GM21619 (cell line): ENCODE results near the gene MYBPC3.
"Not testable (repeated sequence)": the region's sequence is repeated elsewhere in the genome, so short reads cannot be mapped to it uniquely, and the experiment has no call there.

ENCODE experiments used
- ATAC-seq: cut with Tn5 transposase; IDR thresholded peaks from one replicate; pipeline ENCODE4 v1.9.1; 2021; ENCODE audit not compliant: unreplicated experiment

Gene MYBPC3

DNA sequence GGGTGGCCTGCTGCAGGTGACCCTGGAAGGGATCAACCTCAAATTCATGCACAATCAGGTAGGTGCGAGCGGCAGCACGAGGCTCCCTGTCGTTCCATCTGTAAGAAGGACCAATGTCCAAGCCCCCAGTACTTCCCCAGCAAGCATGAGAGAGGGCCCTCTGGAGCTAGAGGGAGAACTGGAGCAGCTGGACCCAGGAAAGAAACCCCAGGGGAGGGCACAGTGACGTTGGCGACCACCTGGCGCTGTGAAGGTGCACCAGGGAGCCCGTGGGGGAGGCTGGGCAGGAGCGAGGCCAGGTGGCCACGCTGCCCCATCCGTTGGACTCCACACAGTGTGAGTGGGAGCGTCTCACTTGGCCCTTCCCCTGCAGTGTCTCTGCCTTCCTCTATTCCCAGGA, 28.0 kb downstream of the MYBPC3 start:
- ATAC-seq = no peak

DNA sequence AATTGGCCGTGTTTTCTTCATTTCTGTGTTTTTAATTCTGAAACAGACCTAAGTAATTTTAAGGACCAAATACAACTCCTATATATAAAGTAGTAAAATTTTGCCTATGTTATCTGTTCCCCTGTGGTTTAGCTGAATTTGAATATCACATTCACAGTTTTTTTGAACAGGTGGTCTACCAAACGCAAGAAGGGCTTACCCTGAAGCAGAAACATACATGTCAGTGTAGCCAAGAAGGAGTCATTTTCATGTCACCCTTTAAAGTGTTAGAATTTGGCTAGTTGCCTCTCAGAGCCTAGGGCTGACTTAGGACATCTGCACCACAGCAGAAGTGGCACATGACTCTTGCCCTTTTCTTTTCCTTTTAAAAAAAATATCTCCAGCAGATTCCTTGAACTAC, 34.3 kb downstream of the MYBPC3 start:
- ATAC-seq = no peak

DNA sequence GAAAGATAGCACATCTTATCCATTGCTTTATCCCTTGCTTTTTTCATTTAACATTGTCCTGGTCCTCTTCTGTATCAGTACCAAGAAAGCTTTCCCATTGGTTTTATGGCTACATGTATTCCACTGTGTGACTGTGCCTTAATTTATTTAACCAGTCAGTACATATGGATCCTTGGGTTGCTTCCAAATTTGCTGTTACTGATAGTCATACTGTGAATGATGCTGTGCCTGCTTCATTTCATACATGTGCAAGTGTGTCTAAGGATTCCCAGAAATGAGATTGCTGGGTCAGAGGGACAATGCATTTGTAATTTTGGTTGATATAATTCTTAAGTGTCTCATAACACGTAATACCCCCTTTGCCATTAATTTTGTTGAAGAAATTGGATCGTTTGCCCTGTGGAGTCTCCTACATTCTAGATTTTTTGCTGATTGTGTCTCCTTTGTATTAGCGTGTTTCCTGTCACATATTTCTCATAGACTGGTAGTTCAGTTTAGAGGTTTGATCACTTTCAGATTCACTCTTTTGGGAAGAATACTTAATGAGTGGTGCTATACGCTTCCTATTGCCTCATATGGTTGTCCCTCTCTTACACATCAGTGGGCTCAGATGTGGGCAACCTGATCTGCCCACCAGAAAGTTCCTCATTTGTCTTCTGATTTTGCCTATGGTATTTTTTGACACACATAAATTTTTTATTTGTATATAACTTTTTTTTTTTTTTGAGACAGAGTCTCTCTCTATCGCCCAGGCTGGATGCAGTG, 35.3 kb downstream of the MYBPC3 start:
- ATAC-seq = peak; percentile 69

DNA sequence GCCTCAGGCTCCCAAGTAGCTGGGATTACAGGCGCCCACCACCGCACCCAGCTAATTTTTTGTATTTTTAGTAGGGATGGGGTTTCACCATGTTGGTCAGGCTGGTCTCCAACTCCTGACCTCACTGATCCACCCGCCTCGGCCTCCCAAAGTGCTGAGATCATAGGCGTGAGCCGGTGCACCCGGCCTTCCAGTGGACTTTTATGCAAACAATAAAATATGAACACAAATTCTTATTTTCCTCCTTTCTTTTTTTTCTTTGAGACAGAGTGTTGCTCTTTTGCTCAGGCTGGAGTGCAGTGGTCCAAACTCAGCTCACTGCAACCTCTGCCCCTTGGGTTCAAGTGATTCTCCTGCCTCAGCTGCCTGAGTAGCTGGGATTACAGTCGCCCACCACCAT, 36.0 kb downstream of the MYBPC3 start:
- ATAC-seq = not testable (repeated sequence)

DNA sequence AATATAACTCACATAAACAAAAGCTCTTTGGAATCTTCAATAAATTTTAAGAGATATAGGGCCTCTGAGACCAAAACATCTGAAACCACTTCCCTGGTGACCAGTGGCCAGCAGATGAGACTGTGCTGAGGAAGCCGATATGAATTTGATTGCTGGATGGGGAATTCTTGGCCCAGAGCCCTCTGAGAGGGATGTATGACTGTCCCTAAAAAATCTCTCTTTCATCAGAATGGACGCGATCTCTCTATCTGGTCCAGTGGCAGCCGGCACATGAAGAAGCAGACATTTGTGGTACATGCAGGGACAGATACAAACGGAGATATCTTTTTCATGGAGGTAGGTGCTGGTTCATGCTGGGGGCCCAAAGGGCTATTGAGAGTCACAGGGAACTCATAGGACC, 37.5 kb downstream of the MYBPC3 start:
- ATAC-seq = no peak

DNA sequence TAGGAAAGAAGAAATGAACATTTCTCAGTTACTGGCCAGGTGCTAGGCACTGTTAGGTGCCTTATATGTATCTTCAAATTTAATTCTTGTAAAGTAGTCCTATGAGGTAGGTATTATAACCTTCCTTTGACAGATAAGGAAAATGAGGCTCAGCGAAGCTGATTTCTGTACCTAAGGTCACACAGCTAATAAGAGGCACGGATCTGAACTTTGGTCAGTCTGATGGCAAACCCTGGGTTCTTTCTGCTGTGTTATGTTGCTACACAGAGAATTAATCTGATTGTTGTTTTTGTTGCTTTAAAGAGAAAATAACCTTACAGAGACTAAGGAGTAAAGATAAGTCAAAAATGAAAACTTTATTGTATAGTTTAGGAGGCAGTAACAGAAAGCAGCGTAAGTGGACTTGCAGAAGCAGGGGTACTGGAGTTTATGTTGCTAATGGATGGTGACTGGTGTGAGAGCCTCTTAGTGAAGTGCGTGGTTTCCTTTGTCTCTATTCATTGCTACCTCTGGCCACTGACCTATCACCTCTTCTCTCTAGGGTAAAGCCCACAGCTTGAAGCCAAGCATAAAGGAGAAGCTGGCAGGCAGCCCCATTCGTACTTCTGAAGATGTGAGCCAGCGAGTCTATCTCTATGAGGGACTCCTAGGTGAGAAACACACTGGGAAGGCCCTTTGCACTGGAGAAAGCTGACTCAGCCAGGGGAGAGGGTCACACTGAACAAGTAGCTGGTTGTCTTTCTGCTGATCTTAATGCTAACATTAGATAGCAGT, 44.3 kb downstream of the MYBPC3 start:
- no peak for ATAC-seq

DNA sequence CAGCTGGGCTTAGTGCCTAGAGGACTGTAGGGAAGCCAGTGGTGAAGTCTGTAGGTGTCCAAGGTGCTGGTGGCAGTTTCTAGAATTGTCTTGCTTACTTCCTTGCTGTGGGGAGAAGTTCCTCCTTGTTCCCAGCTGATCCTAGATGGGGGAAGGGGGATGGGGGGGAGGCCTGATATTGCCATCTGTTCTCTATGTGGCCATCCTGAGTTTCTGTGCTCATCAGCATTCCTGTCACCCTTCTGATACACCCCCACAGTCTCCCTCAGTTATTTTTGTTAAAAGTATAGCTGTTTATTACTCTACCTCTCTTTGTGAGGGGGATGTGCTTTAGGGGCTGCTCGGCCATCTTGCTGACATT, 46.0 kb downstream of the MYBPC3 start:
- ATAC-seq = no peak

DNA sequence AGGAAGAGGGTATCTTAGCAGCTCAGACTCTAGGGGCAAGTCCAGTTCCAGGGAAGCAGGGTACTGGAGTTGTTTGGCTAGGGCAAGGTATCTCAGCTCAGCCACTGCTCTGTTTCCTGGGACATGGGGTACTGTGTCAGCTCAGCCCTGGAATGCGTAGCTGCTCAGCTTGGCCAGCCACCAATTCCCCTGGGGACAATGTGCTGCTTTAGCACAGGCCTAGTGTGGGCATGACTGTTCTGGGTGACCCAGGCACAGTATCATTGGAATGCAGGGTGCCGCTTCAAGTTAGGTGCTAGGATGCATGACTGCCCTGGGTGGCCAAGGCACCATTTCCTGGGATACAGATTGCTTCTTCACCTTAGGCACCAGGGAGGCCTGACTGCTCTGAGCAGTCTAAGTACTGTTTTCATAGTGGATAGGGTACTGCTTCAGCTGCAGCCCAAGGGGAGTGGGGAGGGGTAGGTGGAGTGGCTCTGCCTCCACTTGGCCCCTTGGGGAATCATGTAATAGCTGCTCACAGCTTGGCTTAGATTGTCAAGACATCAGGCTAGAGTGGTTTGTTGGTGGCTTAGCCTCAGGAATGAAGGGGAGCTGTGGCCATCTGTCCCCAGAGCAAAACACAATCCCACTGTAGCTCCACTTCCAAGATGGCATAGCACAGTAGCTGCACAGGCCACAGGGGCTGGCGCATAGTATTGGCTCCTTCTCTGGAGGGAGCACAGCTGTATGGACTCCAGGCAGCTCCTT, 46.6 kb downstream of the MYBPC3 start:
- no peak for ATAC-seq

DNA sequence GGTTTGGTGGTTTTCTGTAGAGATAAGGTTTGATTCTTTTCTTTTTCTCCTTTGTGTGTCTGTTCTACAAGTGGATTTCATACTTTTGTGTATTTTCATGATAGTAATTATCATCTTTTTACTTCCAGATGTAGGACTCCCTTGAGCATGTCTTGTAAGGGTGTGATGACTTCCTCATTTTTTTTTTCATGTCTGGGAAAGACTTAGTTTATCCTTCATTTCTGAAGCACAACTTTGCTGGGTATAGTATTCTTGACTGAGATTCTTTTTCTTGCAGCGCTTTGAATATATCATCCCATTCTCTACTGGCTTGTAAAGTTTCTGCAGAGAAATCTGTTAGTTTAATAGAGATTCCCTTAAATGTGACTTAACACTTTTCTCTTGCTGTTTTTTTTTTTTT, 49.6 kb downstream of the MYBPC3 start:
- no peak for ATAC-seq

DNA sequence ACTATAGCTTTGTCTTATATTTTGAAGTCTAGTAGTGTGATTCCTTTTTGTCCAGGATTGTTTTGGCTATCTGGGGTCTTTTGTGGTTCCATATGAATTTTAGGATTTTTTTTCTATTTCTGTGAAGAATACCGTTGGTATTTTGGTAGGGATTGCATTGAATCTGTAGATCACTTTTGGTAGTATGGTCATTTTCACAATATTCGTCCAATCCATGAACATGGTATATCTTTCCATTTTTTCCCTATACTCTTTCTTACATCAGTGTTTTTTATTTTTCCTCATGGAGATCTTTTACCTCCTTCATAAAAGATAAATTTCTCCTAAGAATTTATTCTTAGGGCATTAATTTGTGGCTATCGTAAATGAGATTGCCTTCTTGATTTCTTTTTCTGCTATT, 53.4 kb downstream of the MYBPC3 start:
- ATAC-seq = no peak

DNA sequence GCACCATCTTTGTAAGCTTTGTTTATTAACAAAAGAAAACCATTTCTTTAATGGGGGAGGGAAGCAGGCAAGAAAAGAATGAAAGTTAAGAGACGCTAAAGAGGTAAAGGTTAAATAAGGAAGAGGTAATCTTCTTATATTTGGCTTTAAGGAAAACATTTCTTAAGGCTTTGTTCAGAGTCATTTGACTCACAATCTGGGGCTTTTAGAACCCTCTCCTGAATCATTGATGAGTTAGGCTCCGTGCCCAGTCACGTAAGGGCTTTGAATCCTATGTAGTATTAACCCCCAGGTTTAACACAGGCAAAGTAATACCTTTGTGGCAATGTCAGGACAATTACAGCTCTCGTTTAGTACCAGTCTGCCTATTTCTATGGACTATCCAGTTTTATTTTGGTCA, 56.5 kb downstream of the MYBPC3 start:
- ATAC-seq = no peak

DNA sequence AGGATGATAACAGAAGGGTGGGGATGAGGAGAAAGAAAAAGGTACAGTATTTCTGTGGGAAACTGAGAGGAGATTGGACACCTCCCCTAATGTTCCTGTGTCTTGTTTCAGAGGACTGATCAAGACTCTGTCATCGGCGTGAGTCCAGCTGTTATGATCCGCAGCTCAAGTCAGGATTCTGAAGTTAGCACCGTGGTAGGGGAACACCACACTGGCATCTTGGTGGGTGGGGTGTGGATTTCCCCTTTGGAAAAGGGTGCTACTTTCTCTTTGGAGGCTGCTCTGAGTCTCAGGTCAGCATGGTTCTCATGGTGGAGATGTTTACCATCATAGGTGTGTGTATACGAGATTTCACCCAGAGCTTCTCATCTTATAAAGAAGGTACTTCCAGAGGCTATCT, 57.1 kb downstream of the MYBPC3 start:
- no peak for ATAC-seq

DNA sequence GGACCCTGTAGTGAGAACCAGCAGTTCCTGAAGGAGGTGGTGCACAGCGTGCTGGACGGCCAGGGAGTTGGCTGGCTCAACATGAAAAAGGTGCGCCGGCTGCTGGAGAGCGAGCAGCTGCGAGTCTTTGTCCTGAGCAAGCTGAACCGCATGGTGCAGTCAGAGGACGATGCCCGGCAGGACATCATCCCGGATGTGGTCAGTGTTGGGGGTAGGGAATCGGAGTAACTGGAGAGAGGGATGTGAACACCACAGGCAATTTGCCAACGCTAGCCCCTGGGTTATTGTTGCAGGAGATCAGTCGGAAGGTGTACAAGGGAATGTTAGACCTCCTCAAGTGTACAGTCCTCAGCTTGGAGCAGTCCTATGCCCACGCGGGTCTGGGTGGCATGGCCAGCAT, 62.6 kb downstream of the MYBPC3 start:
- no peak for ATAC-seq

DNA sequence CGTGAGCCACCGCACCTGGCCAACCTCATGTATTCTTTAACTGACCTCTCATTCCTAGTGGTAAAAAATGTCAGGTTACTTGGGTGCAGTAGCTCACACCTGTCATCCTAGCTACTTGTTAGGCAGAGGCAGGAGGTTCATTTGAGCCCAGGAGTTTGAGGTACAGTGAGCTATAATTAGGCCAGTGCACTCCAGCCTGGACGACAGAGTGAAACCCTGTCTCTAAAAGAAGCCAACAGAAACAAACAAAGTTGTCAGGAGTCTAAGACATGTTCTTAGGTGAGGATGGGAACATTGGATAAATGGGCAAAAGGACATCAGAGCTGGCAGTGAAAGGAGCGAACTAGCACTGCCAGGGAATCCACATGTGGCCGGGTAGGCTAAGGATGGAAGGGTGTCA, 64.4 kb downstream of the MYBPC3 start:
- no peak for ATAC-seq

DNA sequence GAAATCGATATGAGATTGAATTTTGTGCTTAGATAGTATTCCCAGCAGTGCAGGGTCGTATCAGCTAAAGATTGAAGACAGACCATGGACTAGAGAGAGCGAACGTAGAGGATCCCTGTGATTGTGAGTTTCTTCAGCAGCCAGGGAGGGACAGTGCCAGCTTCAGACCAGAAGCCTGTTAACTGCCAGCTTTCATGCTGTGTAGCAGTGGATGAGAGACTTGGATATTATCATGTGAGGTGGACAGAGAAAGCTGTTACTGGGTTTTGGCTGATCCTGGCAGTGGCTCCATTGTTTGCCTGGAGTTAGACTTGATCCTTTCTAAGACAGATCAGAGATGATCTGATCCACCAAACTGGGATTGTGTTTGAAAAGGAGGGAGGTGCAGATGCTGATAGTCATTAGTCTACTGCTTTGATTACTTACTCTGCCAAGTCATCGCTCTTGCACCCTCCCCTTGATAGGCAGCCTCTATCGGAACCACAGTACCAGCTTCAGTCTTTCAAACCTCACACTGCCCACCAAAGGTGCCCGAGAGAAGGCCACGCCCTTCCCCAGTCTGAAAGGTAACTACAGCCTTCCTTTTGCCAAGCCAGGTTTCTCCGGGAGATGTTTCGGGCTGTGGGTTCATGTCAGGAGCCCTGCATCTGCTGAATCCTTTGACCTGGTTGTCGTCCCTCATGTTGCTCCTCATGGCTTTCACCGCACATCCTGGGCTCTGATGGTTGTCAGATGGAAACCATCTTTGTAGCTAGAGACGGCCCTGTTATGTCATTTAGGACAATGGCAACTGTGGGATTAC, 66.3 kb downstream of the MYBPC3 start:
- ATAC-seq = no peak

DNA sequence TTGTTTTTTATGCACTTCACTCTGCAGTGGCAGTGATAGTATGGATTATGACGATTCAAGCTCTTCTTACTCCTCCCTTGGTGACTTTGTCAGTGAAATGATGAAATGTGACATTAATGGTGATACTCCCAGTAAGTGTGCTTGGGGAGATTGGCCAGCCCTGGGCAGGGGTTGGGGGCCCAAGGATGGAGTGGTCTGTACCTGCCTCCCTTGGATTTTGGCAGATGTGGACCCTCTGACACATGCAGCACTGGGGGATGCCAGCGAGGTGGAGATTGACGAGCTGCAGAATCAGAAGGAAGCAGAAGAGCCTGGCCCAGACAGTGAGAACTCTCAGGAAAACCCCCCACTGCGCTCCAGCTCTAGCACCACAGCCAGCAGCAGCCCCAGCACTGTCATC, 68.4 kb downstream of the MYBPC3 start:
- no peak for ATAC-seq

DNA sequence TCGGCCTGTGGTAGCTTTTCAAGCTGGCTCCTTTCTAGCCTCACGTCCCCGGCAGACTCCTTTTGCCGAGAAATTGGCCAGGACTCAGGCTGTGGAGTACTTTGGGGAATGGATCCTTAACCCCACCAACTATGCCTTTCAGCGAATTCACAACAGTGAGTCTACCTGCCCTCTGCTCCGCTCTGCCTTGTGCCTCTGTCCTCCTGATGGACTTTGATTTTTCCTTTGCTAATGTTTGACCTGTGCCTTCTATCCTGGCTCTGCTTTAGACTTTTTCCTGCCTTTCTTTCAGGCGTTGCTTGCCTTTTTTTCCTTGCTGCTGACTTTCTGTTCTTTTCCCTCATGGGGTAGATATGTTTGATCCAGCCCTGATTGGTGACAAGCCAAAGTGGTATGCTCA, 70.0 kb downstream of the MYBPC3 start:
- ATAC-seq = no peak
